Limb (tissue), 2 donors: ENCODE results near the gene REEP5.
"Not testable (repeated sequence)": the region's sequence is repeated elsewhere in the genome, so short reads cannot be mapped to it uniquely, and the experiment has no call there.

Source experiments
- DNase-seq, 2 donors: peaks; one replicate each; pipeline ENCODE4 v3.0.0-alpha.2; 2016; ENCODE audit errors: extremely low spot score in 2 of 2

REEP5 gene

GRCh38 chr5:112886975-112887374 lies 35.1 kb downstream of the REEP5 start:
- DNase-seq = no peak

GRCh38 chr5:112885001-112885400 lies 37.0 kb downstream of the REEP5 start:
- DNase-seq = no peak

DNA sequence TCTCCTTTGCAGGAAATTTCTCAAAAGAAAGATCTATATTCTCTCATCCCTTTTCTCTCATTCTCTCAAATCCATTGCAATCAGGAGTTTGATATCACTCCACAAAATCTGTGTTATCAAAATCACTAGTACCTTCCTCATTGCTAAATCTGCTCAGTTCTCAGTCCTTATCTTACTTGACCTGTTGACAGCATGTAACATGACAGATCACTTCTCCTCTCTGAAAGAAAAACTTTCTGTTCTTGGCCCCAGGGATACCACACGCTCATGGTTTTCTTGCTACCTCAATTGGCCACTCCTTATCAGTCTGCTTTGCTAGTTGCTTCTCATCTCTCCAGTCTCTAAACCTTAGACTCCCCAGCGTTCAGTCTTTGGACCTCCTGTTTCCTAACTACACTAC lies 38.8 kb downstream of the REEP5 start:
- DNase-seq = no peak

DNA sequence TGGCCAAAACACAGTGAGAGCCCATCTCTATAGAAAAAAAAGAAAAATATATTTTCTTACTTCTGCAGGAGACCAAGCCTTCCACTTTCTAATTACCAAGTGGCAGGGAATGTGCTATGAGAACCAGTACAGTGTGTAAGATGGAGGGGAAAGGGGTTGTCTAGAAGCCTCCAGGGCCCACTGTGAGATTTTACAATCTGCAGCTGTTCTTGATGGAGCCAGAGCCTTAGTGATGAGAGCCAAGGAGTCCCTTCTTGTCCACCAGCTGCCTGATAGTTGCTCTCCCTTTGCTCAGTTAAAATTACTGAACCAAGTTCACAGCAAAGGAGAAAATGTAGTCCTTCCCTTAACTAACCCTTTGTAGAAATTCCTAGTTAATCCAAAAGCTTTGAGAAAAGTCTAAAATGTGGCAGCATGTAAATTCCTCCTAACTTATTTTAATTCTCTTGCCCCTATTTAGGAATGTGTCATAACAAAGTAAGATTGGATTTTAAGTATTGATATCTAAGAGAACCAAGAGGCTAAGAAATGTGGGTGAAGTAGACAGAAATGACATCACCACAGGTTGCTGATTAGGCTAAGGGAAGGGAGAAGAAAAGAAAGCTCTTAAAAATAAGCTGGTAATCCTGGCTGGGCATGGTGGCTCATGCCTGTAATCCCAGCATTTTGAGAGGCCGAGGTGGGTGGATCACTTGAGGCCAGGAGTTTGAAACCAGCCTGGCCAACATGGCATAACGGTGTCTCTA lies 41.6 kb downstream of the REEP5 start:
- peak in 1 of 2 donors; percentile 8 for DNase-seq

- no peak for DNase-seq
Observed at GRCh38 chr5:112878760-112879159, 43.3 kb downstream of the REEP5 start.

- DNase-seq = no peak
Observed at GRCh38 chr5:112878101-112878500, 43.9 kb downstream of the REEP5 start.

- no peak for DNase-seq
Observed at GRCh38 chr5:112876362-112876761, 45.7 kb downstream of the REEP5 start.

- no peak for DNase-seq
Observed at GRCh38 chr5:112870966-112871365, 51.1 kb downstream of the REEP5 start.

- DNase-seq = no peak
Observed at GRCh38 chr5:112869948-112870347, 52.1 kb downstream of the REEP5 start.

- DNase-seq = no peak
Observed at GRCh38 chr5:112867411-112867810, 54.6 kb downstream of the REEP5 start.

GRCh38 chr5:112866739-112867138 lies 55.3 kb downstream of the REEP5 start:
- DNase-seq = no peak

- DNase-seq = no peak
Observed at GRCh38 chr5:112865128-112865527, 56.9 kb downstream of the REEP5 start.

DNA sequence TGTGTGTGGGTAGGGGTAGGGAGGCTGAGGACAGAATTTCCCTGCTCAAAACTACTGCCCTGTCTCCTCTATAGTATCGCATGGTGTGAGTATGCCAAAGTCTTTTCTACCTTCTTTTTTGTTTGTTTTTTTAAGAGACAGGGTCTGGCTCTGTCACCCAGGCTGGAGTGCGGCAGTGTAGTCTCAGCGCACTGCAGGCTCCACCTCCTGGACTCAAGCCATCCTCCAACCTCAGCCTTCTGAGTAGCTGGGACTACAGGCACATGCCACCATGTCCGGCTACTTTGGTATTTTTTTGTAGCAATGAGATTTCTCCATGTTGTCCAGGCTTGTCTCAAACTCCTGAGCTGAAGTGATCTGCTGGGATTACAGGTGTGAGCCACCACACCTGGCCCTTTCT lies 58.5 kb downstream of the REEP5 start:
- DNase-seq = no peak

- DNase-seq = no peak
Observed at GRCh38 chr5:112862085-112862484, 59.9 kb downstream of the REEP5 start.

- no peak for DNase-seq
Observed at GRCh38 chr5:112861638-112861985, 60.4 kb downstream of the REEP5 start.

DNA sequence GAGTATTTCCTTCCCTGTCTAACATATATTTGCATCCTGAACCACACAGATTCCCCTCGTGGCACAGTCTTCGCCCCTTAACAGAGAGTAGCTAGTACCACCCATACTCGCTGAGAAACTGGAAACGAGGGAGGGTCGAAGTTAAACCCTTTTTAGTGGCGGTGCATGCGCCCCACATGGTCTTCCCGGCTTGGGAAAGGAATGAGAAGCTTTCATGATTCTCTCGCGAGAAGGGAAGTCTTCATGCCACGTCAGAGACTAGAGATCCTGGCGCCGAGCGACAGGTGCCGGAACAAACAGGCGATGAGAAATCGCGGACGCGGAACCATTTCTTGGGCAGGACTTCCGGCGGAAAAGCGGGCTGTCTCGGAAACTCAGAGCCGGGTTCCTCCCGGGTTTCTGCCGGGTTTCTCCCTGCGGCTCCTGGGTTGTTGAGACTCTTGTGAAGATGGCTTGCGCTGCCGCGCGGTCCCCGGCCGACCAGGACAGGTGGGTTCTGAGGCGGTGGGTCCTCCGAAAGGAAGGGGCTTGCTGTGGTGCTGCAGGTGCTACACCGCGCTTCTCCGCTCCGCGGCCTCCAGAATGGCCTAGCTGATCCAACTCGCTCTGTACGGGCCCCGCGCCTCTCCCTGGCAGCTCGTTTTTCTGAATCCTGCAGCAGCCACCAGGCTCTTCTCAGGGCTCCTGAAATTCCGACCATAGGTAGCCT lies 60.9 kb downstream of the REEP5 start, which contains the start of gene SRP19:
TSS of gene SRP19 (plus strand) at position 359 of the 709 bp plus-strand sequence. CDS start at position 449, 90 bp downstream.
- DNase-seq = peak; percentile 94 to 98

DNA sequence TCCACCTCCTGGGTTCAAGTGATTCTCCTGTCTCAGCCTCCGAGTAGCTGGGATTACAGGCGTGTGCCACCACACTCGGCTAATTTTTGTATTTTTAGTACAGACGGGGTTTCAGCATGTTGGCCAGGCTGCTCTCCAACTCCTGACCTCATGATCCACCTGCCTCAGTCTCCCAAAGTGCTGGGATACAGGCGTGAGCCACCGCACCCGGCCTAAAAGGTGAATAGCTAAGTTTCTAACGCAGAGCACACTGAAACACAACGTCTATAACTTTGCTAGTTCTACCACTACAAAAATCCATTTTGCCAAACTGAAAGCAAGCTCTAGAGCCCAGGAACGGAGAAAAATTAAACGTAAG lies 61.5 kb downstream of the REEP5 start:
- DNase-seq = not testable (repeated sequence)

- no peak for DNase-seq
Observed at GRCh38 chr5:112857866-112858265, 64.2 kb downstream of the REEP5 start.

GRCh38 chr5:112854651-112855050 lies 67.4 kb downstream of the REEP5 start:
- DNase-seq = no peak

- no peak for DNase-seq
Observed at GRCh38 chr5:112849912-112850311, 72.1 kb downstream of the REEP5 start.

DNA sequence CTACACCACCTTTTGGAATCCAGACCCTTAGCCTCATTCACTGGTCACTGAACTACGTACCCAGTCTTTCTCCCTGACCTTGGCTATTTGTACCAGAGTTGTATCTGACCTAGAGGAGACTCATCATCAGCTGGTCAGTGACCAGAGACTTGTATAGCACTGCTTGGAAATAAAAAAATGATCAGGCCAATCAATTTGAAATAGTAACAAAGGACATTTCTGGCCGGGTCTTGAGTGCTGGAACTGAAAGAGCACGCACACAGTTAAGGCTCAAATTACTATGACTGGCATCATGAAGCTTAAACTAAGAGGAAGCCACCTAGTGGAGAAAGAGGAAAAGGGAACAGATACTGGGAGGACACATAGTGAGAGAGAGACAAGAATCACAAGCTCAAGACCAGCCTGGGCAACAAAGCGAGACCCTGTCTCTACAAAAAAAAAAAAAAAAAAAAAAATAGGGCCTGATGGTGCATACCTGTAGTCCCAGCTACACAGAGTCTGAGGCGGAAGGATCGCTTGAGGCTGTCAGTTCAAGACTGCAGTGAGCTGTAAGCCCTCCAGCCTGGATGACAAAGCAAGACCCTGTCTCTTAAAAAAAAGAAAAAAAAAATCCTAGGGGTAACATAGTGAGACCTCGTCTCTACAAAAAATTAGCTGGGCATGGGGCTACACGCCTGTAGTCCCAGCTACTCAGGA lies 73.8 kb downstream of the REEP5 start:
- peak in 1 of 2 donors; percentile 68 for DNase-seq

DNA sequence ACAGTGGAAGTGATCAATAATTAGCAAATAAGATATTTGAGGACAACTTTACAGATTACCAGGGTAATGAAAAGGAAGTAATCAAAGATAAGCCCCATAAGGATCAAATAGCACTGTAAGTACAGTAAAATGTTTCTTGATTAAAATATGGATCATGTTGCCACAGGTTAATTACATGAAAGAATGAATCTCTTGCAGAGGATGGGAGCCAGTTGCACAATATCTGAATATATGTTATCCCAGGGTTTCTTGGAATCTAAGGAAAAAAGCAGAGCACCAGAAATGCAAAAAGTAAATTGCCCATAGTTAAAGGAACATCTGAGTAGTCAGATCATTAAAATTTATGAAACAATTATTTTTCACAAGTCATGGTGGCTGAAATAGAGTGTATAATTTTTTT lies 74.7 kb downstream of the REEP5 start:
- DNase-seq = no peak
